GM12878 (cell line): Measurements from ENCODE around the gene PIK3R3. TPM values are rescaled to one million over a fixed set of nuclear protein-coding genes. Genes with fewer than 3 reads are reported as not detected.

Experiments
- ATAC-seq: fragments of 200-7000 bp; cut with Tn5 transposase; 3 replicates; pipeline ENCODE4 v1.9.1; 2020; ENCODE audit warnings: mild to moderate bottlenecking, moderate library complexity
- BruUV-seq: library from RNA; stranded (reverse); fragments of 400-500 nt; replicated peaks from 2 replicates; lab custom pipeline; 2021; lab: Mats Ljungman, UMichigan
- CTCF ChIA-PET: fragments of 300-600 bp; sonication (Branson Sonifier 250); formaldehyde crosslinking; extraction: SDS; loops from one replicate; lab custom pipeline; 2021; ENCODE audit warnings: inconsistent platforms; lab: Yijun Ruan, JAX
- POLR2A ChIA-PET: fragments of 350-600 bp; formaldehyde crosslinking; extraction: SDS; loops from one replicate; lab custom pipeline; 2021; ENCODE audit warnings: inconsistent platforms; lab: Charles Lee
- RAD21 ChIA-PET: fragments of 300-600 bp; sonication (Branson Sonifier 250); formaldehyde crosslinking; loops from one replicate; lab custom pipeline; 2023; ENCODE audit warnings: antibody characterized with exemption; ENCODE audit not compliant: unreplicated experiment; lab: Charles Lee
- SMC1A ChIA-PET: fragments of 300-600 bp; sonication (Branson Sonifier 250); formaldehyde crosslinking; loops from one replicate; lab custom pipeline; 2023; ENCODE audit not compliant: unreplicated experiment, uncharacterized antibody; lab: Charles Lee
- DNase-seq: peaks from one replicate; pipeline ENCODE4 v3.0.0-alpha.2; 2011; ENCODE audit warnings: low read depth, low spot score
- FAIRE-seq: peaks from 3 replicates; lab custom pipeline; 2011; peaks lifted over from hg19 to GRCh38; lab: Jason Lieb, UNC
- H2AFZ ChIP-seq: 2 replicates; pipeline ENCODE4 v1.6.0; 2011; ENCODE audit warnings: low read depth, low read length, control low read depth; ENCODE audit not compliant: control insufficient read depth
- H3K27ac ChIP-seq: 2 replicates; pipeline ENCODE4 v1.5.1; 2011; ENCODE audit warnings: control low read depth; ENCODE audit not compliant: control insufficient read depth, insufficient read depth
- H3K27me3 ChIP-seq, 2 experiments: replicated peaks in 1 of 2; 2 replicates each; pipeline versions ENCODE4 v1.6.0 to v1.6.1; 2011; ENCODE audit warnings: low read length in 1 of 2; ENCODE audit not compliant: control insufficient read depth in 2 of 2, insufficient read depth in 2 of 2
- H3K36me3 ChIP-seq, 2 experiments: 2 replicates each; pipeline ENCODE4 v1.5.1; 2011; ENCODE audit warnings: low read length in 1 of 2; ENCODE audit not compliant: control insufficient read depth in 2 of 2, insufficient read depth in 2 of 2
- H3K4me1 ChIP-seq: 2 replicates; pipeline ENCODE4 v1.6.1; 2011; ENCODE audit warnings: mild to moderate bottlenecking, low read length, moderate library complexity, mixed read lengths; ENCODE audit not compliant: control insufficient read depth, insufficient read depth
- H3K4me2 ChIP-seq: 2 replicates; pipeline ENCODE4 v1.6.0; 2011; ENCODE audit warnings: control low read depth; ENCODE audit not compliant: control insufficient read depth, insufficient read depth
- H3K4me3 ChIP-seq: fragments of 200-600 bp; sonication (generic); 2 replicates; pipeline ENCODE4 v1.5.1; 2016
- H3K79me2 ChIP-seq: 2 replicates; pipeline ENCODE4 v1.6.0; 2011; ENCODE audit warnings: low read length; ENCODE audit not compliant: control insufficient read depth, insufficient read depth
- H3K9ac ChIP-seq: 2 replicates; pipeline ENCODE4 v1.8.0; 2011; ENCODE audit warnings: low read length, control low read depth, mixed read lengths; ENCODE audit not compliant: control insufficient read depth, insufficient read depth
- H3K9me3 ChIP-seq: replicated peaks from 3 replicates; pipeline ENCODE4 v1.5.1; 2011; ENCODE audit warnings: mild to moderate bottlenecking, low read length; ENCODE audit not compliant: control insufficient read depth, insufficient read depth
- H4K20me1 ChIP-seq: 2 replicates; pipeline ENCODE4 v1.6.0; 2011; ENCODE audit not compliant: control insufficient read depth, insufficient read depth
- CBFB ChIP-seq: IDR thresholded peaks from 2 replicates; pipeline ENCODE4 v1.6.1; 2016; ENCODE audit warnings: antibody characterized with exemption, low read depth
- IRF4 ChIP-seq: IDR thresholded peaks from 2 replicates; pipeline ENCODE4 v1.6.1; 2011; ENCODE audit warnings: low read depth, low read length
- NKRF ChIP-seq: fragments of 450-650 bp; conservative IDR thresholded peaks from 2 replicates; pipeline ENCODE4 v1.6.1; 2017; ENCODE audit warnings: mild to moderate bottlenecking, moderate library complexity
- RFX5 ChIP-seq: IDR thresholded peaks from 2 replicates; pipeline ENCODE4 v1.6.1; 2011; ENCODE audit warnings: low read depth, low read length, improper control_type of control experiment
- ZNF622 ChIP-seq: fragments of 450-650 bp; IDR thresholded peaks from 2 replicates; pipeline ENCODE4 v1.6.1; 2017; ENCODE audit warnings: mild to moderate bottlenecking, inconsistent platforms
- WGBS: methylation state at CpG from one replicate; pipeline ENCODE4 v1.1.6; 2016; ENCODE audit warnings: low lambda C conversion rate; ENCODE audit not compliant: insufficient replicate concordance, insufficient coverage; ENCODE audit errors: missing lambda C conversion rate; 5-methylcytosine and 5-hydroxymethylcytosine counted together
- in situ Hi-C: fragments of 300-500 bp; cut with MboI; formaldehyde crosslinking; loops from 9 replicates; pipeline ENCODE4 v1.14.3; 2018; ENCODE audit warnings: mixed read lengths
- intact Hi-C: fragments of 100-400 bp; cut with micrococcal nuclease; formaldehyde crosslinking; loops from one replicate; pipeline ENCODE4 v1.14.2; 2022; ENCODE audit not compliant: unreplicated experiment
- polyA plus RNA-seq, 11 experiments: library from polyadenylated mRNA; depleted of rRNA in 4 of 11; unstranded in 6 of 11; stranded (reverse) in 5 of 11; fragments of >200 nt; fragmentation: Nextera tagmentation in 4 of 11; fragmentation: Illumina TruSeq in 1 of 11; extraction: Ambion mirVana in 4 of 11; extraction: Trizol in 1 of 11; gene quantifications; 1 replicate in 1 of 11; 2 replicates in 10 of 11; pipeline versions ENCODE4 v1.2.1 to v1.2.3, GENCODE V29; 2011 to 2016; ENCODE audit warnings: inconsistent platforms in 2 of 11, missing spikeins in 2 of 11, low read depth in 1 of 11
- total RNA-seq, 4 experiments: library from RNA; depleted of rRNA in 3 of 4; stranded (reverse); fragments of >200 nt in 3 of 4; fragmentation: Illumina TruSeq in 1 of 4; extraction: Trizol in 1 of 4; gene quantifications; 2 replicates each; pipeline versions ENCODE4 v1.2.1 to v1.2.3, GENCODE V29; 2013 to 2021

Gene PIK3R3
- total and polyA plus RNA-seq, 10 of the 15 experiments (the other 5 are each of a cell fraction or from before 2014, with no cell fraction given): 4.8 to 27.0 (median 19.8) TPM

DNA sequence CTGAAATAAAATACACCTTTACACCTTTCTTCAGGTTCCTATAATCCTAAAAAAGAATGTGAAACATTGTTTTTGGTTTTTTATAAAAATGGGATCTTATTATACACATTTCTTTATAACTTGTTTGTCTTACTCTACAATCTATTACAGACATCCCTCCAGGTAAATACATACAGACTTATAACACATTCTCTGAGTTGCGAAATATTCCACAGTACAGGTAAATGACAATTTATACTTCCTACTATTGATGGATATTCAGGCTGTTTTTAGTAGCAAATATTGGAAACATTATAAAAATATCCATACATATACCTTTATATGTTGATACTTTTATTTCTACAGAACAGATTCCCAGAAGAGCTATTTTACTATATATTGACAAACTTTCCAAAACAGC, 20.3 kb downstream of the PIK3R3 start:
- peaks cover 12% of the 10 kb centered on the region; the same call in 1 of the 2 replicates for H3K4me1 ChIP-seq
- no peak overlapping the region for H3K4me3 ChIP-seq
- peaks cover 47% of the 10 kb centered on the region for H3K79me2 ChIP-seq
- no peaks in the 10 kb centered on the region for H4K20me1 ChIP-seq
- 100% methylated on average over 1 of the region's 1 CpG for WGBS
- intact Hi-C loops: no loop called here
- CTCF ChIA-PET: interaction anchor here (1.0 to 3.4 kb wide), 2 partner anchors 10 to 12 kb away, joined by 3 to 13 read pairs; no protein-coding TSS in a partner anchor
- no peak overlapping the region for H3K27ac ChIP-seq
- ATAC-seq (no peak), DNase-seq (no peak), FAIRE-seq (no peak)
- POLR2A ChIA-PET: interaction anchor here (0.9 kb wide), 1 partner anchor 16 kb away, joined by 3 read pairs; no protein-coding TSS in a partner anchor
- H3K9ac ChIP-seq: no peak overlapping the region
- H3K27me3 ChIP-seq: no peaks in the 10 kb centered on the region
- no peak overlapping the region for H2AFZ ChIP-seq
- no peaks in the 10 kb centered on the region; the same call in 2 of the 3 replicates for H3K9me3 ChIP-seq
- SMC1A ChIA-PET: interaction anchor here (1.2 to 1.7 kb wide), 2 partner anchors 10 to 11 kb away, joined by 4 to 6 read pairs; no protein-coding TSS in a partner anchor
- RAD21 ChIA-PET: interaction anchor here (1.7 kb wide), 1 partner anchor 12 kb away, joined by 5 read pairs; no protein-coding TSS in a partner anchor
- TF ChIP-seq IRF4 (no peak), RFX5 (no peak), NKRF (no peak), ZNF622 (no peak), CBFB (no peak)
- BruUV-seq: no TSS peak
- in situ Hi-C loops: no loop called here
- 0 out of 4 replicates have a peak, but pooled peaks cover 0 to 3% of the 10 kb centered on the region in 2 experiments for H3K36me3 ChIP-seq
- H3K4me2 ChIP-seq: no peak overlapping the region
